Panc1 (cell line): ENCODE data around the gene HSP90AA1. TPM values are rescaled to one million over a fixed set of nuclear protein-coding genes. Genes with fewer than 3 reads are reported as not detected.

Experiments used
- ATAC-seq: fragments of 200-7000 bp; cut with Tn5 transposase; 2 replicates; pipeline ENCODE4 v1.9.1; 2020; ENCODE audit warnings: mild to moderate bottlenecking, moderate library complexity
- BruUV-seq: library from RNA; stranded (reverse); fragments of 400-500 nt; replicated peaks from 2 replicates; lab custom pipeline; 2021; lab: Mats Ljungman, UMichigan
- CTCF ChIA-PET: fragments of 300-600 bp; sonication (Branson Sonifier 250); formaldehyde crosslinking; loops from one replicate; lab custom pipeline; 2022; ENCODE audit warnings: antibody characterized with exemption; lab: Charles Lee
- POLR2A ChIA-PET: fragments of 300-600 bp; sonication (Branson Sonifier 250); formaldehyde crosslinking; loops from one replicate; lab custom pipeline; 2022; ENCODE audit warnings: antibody characterized with exemption; lab: Charles Lee
- DNase-seq: peaks from one replicate; pipeline ENCODE4 v3.0.0-alpha.2; 2010; ENCODE audit warnings: low read depth, low spot score
- H3K27ac ChIP-seq: 2 replicates; pipeline ENCODE4 v1.5.1; 2011; ENCODE audit warnings: mild to moderate bottlenecking, low read length, inconsistent platforms
- H3K27me3 ChIP-seq: fragments of 200-500 bp; sonication (Bioruptor generic); 2 replicates; pipeline ENCODE4 v1.6.0; 2014; ENCODE audit warnings: low read length, inconsistent platforms; ENCODE audit not compliant: control insufficient read depth, insufficient read depth
- H3K36me3 ChIP-seq: fragments of 200-500 bp; sonication (Bioruptor generic); 2 replicates; pipeline ENCODE4 v1.5.1; 2014; ENCODE audit warnings: inconsistent platforms, mild to moderate bottlenecking, low read length, moderate library complexity; ENCODE audit not compliant: control insufficient read depth, insufficient read depth
- H3K4me1 ChIP-seq: 2 replicates; pipeline ENCODE4 v1.5.1; 2011; ENCODE audit warnings: inconsistent platforms, mild to moderate bottlenecking, low read length, moderate library complexity; ENCODE audit not compliant: control insufficient read depth, insufficient read depth
- H3K4me3 ChIP-seq, 2 experiments: 2 replicates each; pipeline ENCODE4 v1.5.1; 2011 to 2012; ENCODE audit warnings: low read depth in 2 of 2, low read length in 2 of 2, mild to moderate bottlenecking in 2 of 2, inconsistent platforms in 1 of 2, moderate library complexity in 1 of 2
- H3K9me3 ChIP-seq: fragments of 200-500 bp; sonication (Bioruptor generic); 2 replicates; pipeline ENCODE4 v1.5.1; 2014; ENCODE audit warnings: low read depth, mild to moderate bottlenecking, inconsistent platforms, low read length, moderate library complexity; ENCODE audit not compliant: control insufficient read depth, insufficient read depth
- POLR2AphosphoS5 ChIP-seq: IDR thresholded peaks from 2 replicates; pipeline ENCODE4 v1.6.1; 2012; ENCODE audit warnings: mild to moderate bottlenecking, low read depth, low read length, moderate library complexity
- SIN3A ChIP-seq: IDR thresholded peaks from 2 replicates; pipeline ENCODE4 v1.6.1; 2012; ENCODE audit warnings: low read depth, mild to moderate bottlenecking, low read length, moderate library complexity, borderline replicate concordance; ENCODE audit not compliant: insufficient read depth
- TCF7L2 ChIP-seq: IDR thresholded peaks from 2 replicates; pipeline ENCODE4 v1.6.1; 2011; ENCODE audit warnings: mild to moderate bottlenecking, low read depth, low read length, inconsistent platforms
- in situ Hi-C: cut with HindIII; loops from 2 replicates; pipeline ENCODE4 v1.10.0; 2016; ENCODE audit warnings: low sequenced_read_pairs, low pct_unique_long_range_greater_than_20kb
- intact Hi-C: fragments of 100-400 bp; cut with micrococcal nuclease; formaldehyde crosslinking; loops from one replicate; pipeline ENCODE4 v1.10.0; 2022; ENCODE audit not compliant: unreplicated experiment
- total RNA-seq: library from RNA; stranded (reverse); gene quantifications from one replicate; pipeline ENCODE4 v1.2.1, GENCODE V29; 2021; ENCODE audit not compliant: unreplicated experiment
- TF ChIP-seq, protein P1 (sequence below), 2 experiments: IDR thresholded peaks; 2 replicates each; pipeline ENCODE4 v1.6.1; 2011 to 2012; ENCODE audit warnings: low read depth in 2 of 2, control low read depth in 1 of 2, low read length in 1 of 2, mild to moderate bottlenecking in 1 of 2, moderate library complexity in 1 of 2; ENCODE audit not compliant: insufficient read depth in 1 of 2
- TF ChIP-seq, protein P2 (sequence below): fragments of 450-650 bp; IDR thresholded peaks from 2 replicates; pipeline ENCODE4 v1.5.1; 2017; ENCODE audit warnings: mild to moderate bottlenecking

Gene HSP90AA1
- total RNA-seq, 1 experiment from 2014 or later = 383 TPM

DNA sequence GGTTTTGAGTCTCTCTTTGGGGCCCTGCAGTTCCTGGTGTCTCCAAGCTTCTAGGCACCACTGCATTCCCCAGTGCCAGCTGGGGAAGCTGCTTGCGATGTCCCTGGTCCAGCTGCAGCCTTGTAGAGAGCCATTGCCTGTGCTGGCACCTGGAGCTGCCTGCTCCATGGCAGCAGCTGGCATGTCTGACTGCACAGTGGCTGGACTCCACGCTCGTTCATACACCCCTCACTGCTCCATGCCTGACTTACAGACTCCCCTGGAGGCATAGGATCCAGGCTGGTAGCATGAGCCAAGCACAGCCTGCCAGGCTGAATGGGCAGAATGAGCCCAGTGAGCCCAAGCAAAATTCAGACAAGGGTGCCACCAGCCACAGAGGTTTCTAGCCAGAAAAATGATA, 31.0 kb upstream of the HSP90AA1 start:
- Histone ChIP-seq H3K27ac (no peak overlapping the region), H3K36me3 (no peaks in the 10 kb centered on the region), H3K9me3 (no peaks in the 10 kb centered on the region), H3K4me1 (no peaks in the 10 kb centered on the region), H3K4me3 (no peak overlapping the region), H3K27me3 (no peaks in the 10 kb centered on the region)
- intact Hi-C loops (no loop called here), in situ Hi-C loops (no loop called here)
- CTCF ChIA-PET = no interaction called here
- BruUV-seq = no TSS peak
- DNase-seq (no peak), ATAC-seq (no peak)
- TF ChIP-seq TCF7L2 = no peak
- TF ChIP-seq POLR2AphosphoS5 = no peak
- TF ChIP-seq, protein P1, sequence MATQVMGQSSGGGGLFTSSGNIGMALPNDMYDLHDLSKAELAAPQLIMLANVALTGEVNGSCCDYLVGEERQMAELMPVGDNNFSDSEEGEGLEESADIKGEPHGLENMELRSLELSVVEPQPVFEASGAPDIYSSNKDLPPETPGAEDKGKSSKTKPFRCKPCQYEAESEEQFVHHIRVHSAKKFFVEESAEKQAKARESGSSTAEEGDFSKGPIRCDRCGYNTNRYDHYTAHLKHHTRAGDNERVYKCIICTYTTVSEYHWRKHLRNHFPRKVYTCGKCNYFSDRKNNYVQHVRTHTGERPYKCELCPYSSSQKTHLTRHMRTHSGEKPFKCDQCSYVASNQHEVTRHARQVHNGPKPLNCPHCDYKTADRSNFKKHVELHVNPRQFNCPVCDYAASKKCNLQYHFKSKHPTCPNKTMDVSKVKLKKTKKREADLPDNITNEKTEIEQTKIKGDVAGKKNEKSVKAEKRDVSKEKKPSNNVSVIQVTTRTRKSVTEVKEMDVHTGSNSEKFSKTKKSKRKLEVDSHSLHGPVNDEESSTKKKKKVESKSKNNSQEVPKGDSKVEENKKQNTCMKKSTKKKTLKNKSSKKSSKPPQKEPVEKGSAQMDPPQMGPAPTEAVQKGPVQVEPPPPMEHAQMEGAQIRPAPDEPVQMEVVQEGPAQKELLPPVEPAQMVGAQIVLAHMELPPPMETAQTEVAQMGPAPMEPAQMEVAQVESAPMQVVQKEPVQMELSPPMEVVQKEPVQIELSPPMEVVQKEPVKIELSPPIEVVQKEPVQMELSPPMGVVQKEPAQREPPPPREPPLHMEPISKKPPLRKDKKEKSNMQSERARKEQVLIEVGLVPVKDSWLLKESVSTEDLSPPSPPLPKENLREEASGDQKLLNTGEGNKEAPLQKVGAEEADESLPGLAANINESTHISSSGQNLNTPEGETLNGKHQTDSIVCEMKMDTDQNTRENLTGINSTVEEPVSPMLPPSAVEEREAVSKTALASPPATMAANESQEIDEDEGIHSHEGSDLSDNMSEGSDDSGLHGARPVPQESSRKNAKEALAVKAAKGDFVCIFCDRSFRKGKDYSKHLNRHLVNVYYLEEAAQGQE (IDR thresholded peaks at IDR 0.05; ENCODE audit: insufficient read depth in 1 of 2, low read depth in 2 of 2, low read length in 1 of 2) = no peak
- TF ChIP-seq, protein P2, sequence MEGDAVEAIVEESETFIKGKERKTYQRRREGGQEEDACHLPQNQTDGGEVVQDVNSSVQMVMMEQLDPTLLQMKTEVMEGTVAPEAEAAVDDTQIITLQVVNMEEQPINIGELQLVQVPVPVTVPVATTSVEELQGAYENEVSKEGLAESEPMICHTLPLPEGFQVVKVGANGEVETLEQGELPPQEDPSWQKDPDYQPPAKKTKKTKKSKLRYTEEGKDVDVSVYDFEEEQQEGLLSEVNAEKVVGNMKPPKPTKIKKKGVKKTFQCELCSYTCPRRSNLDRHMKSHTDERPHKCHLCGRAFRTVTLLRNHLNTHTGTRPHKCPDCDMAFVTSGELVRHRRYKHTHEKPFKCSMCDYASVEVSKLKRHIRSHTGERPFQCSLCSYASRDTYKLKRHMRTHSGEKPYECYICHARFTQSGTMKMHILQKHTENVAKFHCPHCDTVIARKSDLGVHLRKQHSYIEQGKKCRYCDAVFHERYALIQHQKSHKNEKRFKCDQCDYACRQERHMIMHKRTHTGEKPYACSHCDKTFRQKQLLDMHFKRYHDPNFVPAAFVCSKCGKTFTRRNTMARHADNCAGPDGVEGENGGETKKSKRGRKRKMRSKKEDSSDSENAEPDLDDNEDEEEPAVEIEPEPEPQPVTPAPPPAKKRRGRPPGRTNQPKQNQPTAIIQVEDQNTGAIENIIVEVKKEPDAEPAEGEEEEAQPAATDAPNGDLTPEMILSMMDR = no peak
- no peak for TF ChIP-seq SIN3A
- POLR2A ChIA-PET = no interaction called here

DNA sequence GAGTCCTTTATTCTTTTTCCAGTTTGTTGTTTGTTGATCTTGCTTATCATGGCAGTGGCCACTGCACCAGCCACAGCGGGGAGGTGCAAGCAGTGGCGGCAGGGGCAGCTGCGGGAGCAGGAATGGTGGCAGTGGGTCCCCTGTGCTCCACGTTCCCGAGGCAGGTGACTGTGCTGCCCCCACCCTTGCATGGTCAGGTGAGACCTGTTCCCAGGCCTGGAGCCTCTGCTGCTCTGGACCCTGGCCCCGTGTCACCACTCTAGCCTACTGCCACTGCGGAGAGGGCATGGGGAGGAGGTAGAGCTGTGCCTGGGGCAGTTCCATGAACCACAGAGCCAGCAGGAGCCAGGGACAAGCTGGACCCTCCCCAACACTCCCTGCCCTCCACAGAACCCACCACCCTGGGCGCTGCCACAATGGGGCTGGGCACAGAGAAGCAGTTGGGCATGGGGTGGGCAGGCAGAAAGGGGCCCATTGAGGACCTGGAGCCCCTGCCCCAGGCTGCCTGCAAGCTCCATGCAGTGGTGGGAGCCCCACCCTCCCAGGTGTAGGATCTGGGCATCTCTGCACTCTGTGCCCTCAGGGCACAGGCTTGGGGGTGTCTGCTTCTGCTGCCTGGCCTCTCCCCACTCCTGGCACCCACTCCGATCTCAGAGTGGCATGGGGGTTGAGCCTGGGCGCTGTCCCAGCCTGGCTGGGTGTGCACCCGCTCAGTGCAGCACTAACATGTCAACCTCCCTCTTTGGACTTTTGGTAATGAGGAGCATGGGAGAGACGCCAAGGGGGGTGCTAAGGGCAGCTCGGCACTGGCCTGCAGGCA, 29.7 kb upstream of the HSP90AA1 start:
- DNase-seq (no peak), ATAC-seq (no peak)
- BruUV-seq = no TSS peak
- in situ Hi-C loops (no loop called here), intact Hi-C loops (no loop called here)
- ChIA-PET POLR2A (no interaction called here), CTCF (interaction anchor here (1.1 kb wide), 1 partner anchor 19 kb away, joined by 3 read pairs; no protein-coding TSS in a partner anchor)
- no peaks in the 10 kb centered on the region for H3K27me3 ChIP-seq
- H3K4me3 ChIP-seq = no peak overlapping the region
- no peaks in the 10 kb centered on the region for H3K9me3 ChIP-seq
- no peaks in the 10 kb centered on the region for H3K36me3 ChIP-seq
- TF ChIP-seq POLR2AphosphoS5 = no peak
- TF ChIP-seq, protein P2 = no peak
- TF ChIP-seq TCF7L2 = no peak
- TF ChIP-seq SIN3A = no peak
- TF ChIP-seq, protein P1 (IDR thresholded peaks at IDR 0.05; ENCODE audit: insufficient read depth in 1 of 2, low read depth in 2 of 2, low read length in 1 of 2) = no peak
- no peak overlapping the region for H3K27ac ChIP-seq
- H3K4me1 ChIP-seq = no peaks in the 10 kb centered on the region
